ENCODE measurements around the gene PKN2. TPM values are rescaled to one million over a fixed set of nuclear protein-coding genes. Genes with fewer than 3 reads are reported as not detected.

Gene PKN2
- total RNA-seq, 2 experiments from 2014 or later: 18.0 to 18.1 TPM

DNA sequence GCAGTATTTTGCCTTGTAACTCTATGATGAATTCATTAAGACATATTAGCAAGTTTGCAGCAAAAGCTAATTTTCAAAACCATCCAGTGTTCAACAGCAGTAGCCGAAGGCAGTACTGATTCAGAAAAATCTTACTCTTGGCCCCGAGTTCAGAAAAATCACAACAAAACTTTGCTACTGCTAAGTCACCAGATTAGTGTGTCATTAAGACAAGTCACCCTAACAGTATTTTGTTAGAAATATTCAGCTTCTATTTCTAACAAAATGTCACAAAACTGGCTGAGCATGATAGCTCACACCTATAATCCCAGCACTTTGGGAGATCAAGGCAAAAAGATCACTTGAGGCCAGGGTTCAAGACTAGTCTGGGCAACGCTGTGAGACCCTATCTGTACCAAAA, 199.1 kb downstream of the PKN2 start:
- DNase-seq: no peak
- Mint-ChIP-seq H3K27me3 (no peaks in the 10 kb centered on the region), H3K27ac (peak overlapping the region; percentile 53), H3K4me3 (no peak overlapping the region), H3K9me3 (no peaks in the 10 kb centered on the region), H3K36me3 (ENCODE audit: low read depth) (peaks cover 31% of the 10 kb centered on the region), H3K4me1 (ENCODE audit: low read depth) (peaks cover 45% of the 10 kb centered on the region)
- ChIA-PET CTCF (no interaction called here), POLR2A (interaction anchor here (2.3 kb wide), 1 partner anchor 8 kb away, joined by 10 read pairs; the partner anchor contains the start of gene GTF2B)
- no peak for ATAC-seq
- TF ChIP-seq, protein P1, sequence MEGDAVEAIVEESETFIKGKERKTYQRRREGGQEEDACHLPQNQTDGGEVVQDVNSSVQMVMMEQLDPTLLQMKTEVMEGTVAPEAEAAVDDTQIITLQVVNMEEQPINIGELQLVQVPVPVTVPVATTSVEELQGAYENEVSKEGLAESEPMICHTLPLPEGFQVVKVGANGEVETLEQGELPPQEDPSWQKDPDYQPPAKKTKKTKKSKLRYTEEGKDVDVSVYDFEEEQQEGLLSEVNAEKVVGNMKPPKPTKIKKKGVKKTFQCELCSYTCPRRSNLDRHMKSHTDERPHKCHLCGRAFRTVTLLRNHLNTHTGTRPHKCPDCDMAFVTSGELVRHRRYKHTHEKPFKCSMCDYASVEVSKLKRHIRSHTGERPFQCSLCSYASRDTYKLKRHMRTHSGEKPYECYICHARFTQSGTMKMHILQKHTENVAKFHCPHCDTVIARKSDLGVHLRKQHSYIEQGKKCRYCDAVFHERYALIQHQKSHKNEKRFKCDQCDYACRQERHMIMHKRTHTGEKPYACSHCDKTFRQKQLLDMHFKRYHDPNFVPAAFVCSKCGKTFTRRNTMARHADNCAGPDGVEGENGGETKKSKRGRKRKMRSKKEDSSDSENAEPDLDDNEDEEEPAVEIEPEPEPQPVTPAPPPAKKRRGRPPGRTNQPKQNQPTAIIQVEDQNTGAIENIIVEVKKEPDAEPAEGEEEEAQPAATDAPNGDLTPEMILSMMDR (IDR thresholded peaks at IDR 0.05): no peak
- intact Hi-C loops (cut with micrococcal nuclease): no loop called here

Other genes starting within 250 kb of the PKN2 start
- gene GTF2B, start 207.3 kb downstream of the PKN2 start, total RNA-seq: 10 to 100 TPM; 40.7 to 42.0 TPM